Fibroblast of lung (primary cell): ENCODE results near the gene PRUNE2. TPM values are rescaled to one million over a fixed set of nuclear protein-coding genes. Genes with fewer than 3 reads are reported as not detected.

Experiments
- DNase-seq, 2 donors: peaks; one replicate each; pipeline versions ENCODE4 v3.0.0 to v3.0.0-alpha.2; 2010; ENCODE audit warnings: low read depth in 2 of 2
- H2AFZ ChIP-seq: 2 replicates; pipeline ENCODE4 v1.5.1; 2012; ENCODE audit warnings: low read length, control low read depth, inconsistent platforms
- H3K27ac ChIP-seq: 2 replicates; pipeline ENCODE4 v1.5.1; 2011; ENCODE audit warnings: low read length, control low read depth; ENCODE audit not compliant: insufficient read depth
- H3K27me3 ChIP-seq: 2 replicates; pipeline ENCODE4 v1.5.1; 2011; ENCODE audit warnings: mild to moderate bottlenecking, low read length; ENCODE audit not compliant: control insufficient read depth, insufficient read depth
- H3K36me3 ChIP-seq: 2 replicates; pipeline ENCODE4 v1.5.1; 2011; ENCODE audit warnings: low read length; ENCODE audit not compliant: control insufficient read depth, insufficient read depth
- H3K4me1 ChIP-seq: 2 replicates; pipeline ENCODE4 v1.5.1; 2011; ENCODE audit warnings: low read length; ENCODE audit not compliant: control insufficient read depth, insufficient read depth; ENCODE audit errors: extremely low read depth
- H3K4me2 ChIP-seq: 2 replicates; pipeline ENCODE4 v1.5.1; 2011; ENCODE audit warnings: low read length, control low read depth; ENCODE audit not compliant: insufficient read depth; ENCODE audit errors: extremely low read depth
- H3K4me3 ChIP-seq, 4 experiments: fragments of 200-600 bp in 1 of 4; sonication (generic) in 1 of 4; replicated peaks in 1 of 4; 2 replicates each; pipeline ENCODE4 v1.5.1; 2011 to 2016; ENCODE audit warnings: low read length in 4 of 4, low read depth in 3 of 4, mild to moderate bottlenecking in 3 of 4, control low read depth in 2 of 4, inconsistent platforms in 1 of 4, mixed read lengths in 1 of 4; ENCODE audit not compliant: insufficient read depth in 1 of 4; ENCODE audit errors: control extremely low read depth in 1 of 4
- H3K79me2 ChIP-seq: 2 replicates; pipeline ENCODE4 v1.5.1; 2012; ENCODE audit warnings: mild to moderate bottlenecking, low read length, inconsistent platforms; ENCODE audit not compliant: control insufficient read depth, insufficient read depth
- H3K9ac ChIP-seq: 2 replicates; pipeline ENCODE4 v1.5.1; 2011; ENCODE audit warnings: mild to moderate bottlenecking, low read length, control low read depth; ENCODE audit not compliant: insufficient read depth
- H3K9me3 ChIP-seq: 2 replicates; pipeline ENCODE4 v1.5.1; 2012; ENCODE audit warnings: low read depth, low read length; ENCODE audit not compliant: control insufficient read depth, insufficient read depth
- H4K20me1 ChIP-seq: 2 replicates; pipeline ENCODE4 v1.5.1; 2011; ENCODE audit warnings: low read length; ENCODE audit not compliant: control insufficient read depth, insufficient read depth; ENCODE audit errors: extremely low read depth
- EZH2 ChIP-seq: IDR thresholded peaks from 2 replicates; pipeline ENCODE4 v1.5.1; 2012; ENCODE audit warnings: low read length, control low read depth, mild to moderate bottlenecking; ENCODE audit errors: missing control alignments
- polyA plus RNA-seq, 2 donors: library from polyadenylated mRNA; depleted of rRNA in 1 of 2; stranded (reverse) in 1 of 2; unstranded in 1 of 2; fragments of >200 nt; gene quantifications; 2 replicates each; pipeline ENCODE4 v1.2.1, GENCODE V29; 2011 to 2012; ENCODE audit warnings: missing spikeins in 1 of 2
- total RNA-seq: library from RNA; depleted of rRNA; stranded (reverse); fragments of >200 nt; gene quantifications from 2 replicates; pipeline ENCODE4 v1.2.1, GENCODE V29; 2014
- TF ChIP-seq, protein P1 (sequence below), 2 donors: IDR thresholded peaks in 1 of 2; conservative IDR thresholded peaks in 1 of 2; 1 replicate in 1 of 2; 2 replicates in 1 of 2; pipeline ENCODE4 v1.5.1; 2011 to 2012; ENCODE audit warnings: low read length in 2 of 2, control low read depth in 1 of 2, inconsistent platforms in 1 of 2, low read depth in 1 of 2, mild to moderate bottlenecking in 1 of 2

The PRUNE2 gene
- total and polyA plus RNA-seq, 2 donors (not counting 1 experiment from before 2014, with no cell fraction given), result 5.4 to 95.6 TPM

DNA sequence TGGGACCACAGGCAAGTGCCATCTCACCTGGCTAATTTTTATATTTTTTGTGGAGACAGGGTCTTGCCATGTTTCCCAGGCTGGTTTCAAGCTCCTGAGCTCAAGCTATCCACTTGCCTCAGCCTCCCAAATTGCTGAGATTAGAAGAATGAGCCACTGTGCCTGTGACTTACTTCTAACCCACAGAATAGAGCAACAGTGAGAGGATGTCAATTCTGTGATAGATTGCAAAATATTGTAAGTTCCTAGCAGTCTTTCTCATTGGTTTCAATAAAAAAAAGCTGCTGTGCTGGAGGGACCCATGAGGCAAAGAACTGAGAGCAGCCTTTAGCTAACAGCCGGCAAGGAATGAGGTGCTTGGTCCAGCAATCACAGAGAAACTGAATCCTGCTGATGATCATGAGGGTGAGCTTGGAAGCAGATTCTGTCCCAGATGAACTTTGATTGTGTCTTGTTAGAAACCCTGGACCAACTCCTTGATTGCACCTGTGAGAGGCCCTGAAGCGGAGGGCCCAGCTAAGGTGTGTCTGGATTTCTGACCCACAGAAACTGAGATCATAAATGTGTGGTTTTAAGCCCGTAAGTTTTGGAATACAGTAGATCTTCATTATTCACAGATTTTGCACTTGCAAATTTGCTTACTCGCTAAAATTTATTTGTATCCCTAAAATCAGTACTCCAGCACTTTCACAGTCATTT lies 297.2 kb downstream of the PRUNE2 start:
- Histone ChIP-seq H2AFZ (no peak overlapping the region), H3K4me1 (peaks cover 2% of the 10 kb centered on the region), H3K27me3 (no peaks in the 10 kb centered on the region), H3K79me2 (no peaks in the 10 kb centered on the region), H3K4me3 (no peak overlapping the region), H3K27ac (no peak overlapping the region), H3K36me3 (no peaks in the 10 kb centered on the region), H3K9ac (no peak overlapping the region), H3K4me2 (no peak overlapping the region), H3K9me3 (no peaks in the 10 kb centered on the region), H4K20me1 (no peaks in the 10 kb centered on the region)
- no peak for DNase-seq
- no peak for TF ChIP-seq EZH2
- TF ChIP-seq, protein P1, sequence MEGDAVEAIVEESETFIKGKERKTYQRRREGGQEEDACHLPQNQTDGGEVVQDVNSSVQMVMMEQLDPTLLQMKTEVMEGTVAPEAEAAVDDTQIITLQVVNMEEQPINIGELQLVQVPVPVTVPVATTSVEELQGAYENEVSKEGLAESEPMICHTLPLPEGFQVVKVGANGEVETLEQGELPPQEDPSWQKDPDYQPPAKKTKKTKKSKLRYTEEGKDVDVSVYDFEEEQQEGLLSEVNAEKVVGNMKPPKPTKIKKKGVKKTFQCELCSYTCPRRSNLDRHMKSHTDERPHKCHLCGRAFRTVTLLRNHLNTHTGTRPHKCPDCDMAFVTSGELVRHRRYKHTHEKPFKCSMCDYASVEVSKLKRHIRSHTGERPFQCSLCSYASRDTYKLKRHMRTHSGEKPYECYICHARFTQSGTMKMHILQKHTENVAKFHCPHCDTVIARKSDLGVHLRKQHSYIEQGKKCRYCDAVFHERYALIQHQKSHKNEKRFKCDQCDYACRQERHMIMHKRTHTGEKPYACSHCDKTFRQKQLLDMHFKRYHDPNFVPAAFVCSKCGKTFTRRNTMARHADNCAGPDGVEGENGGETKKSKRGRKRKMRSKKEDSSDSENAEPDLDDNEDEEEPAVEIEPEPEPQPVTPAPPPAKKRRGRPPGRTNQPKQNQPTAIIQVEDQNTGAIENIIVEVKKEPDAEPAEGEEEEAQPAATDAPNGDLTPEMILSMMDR (conservative IDR thresholded peaks at IDR 0.05 in 1 of 2, IDR thresholded peaks at IDR 0.05 in 1 of 2; ENCODE audit: low read depth in 1 of 2, low read length in 2 of 2), result no peak

DNA sequence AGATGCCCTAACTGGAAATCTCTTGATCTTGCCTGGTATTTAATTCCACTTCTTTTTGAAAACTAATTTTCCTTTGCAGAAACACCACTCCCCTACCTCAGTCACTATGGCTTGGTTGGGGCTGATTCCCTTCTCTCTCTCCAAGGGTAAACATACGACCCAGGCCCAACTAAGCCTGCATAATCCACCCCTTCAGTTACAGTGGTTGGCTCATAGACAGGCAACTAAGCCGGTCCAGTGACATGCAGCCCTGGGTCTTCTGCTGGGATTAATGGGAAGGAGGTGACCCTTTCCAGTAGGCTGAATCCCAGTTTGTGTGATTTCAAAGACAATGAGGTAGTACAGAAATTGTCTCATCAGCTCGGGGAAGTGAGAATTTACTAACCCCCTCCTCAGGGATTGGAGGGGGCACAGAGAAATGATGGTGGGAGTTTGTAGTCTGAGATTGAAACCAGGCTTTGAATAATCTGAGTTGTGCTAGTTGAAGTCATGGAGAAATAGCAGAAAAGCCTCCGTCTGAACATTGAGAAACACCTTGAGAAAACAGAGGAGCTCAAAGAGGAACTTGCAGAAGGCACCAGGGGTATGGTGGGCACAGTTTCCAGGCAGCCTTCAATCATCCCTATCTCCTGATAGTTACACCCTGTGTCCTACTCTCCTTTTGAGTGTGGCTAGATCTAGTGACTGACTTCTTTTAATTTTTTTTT lies 298.0 kb downstream of the PRUNE2 start:
- no peak for TF ChIP-seq EZH2
- TF ChIP-seq, protein P1 (conservative IDR thresholded peaks at IDR 0.05 in 1 of 2, IDR thresholded peaks at IDR 0.05 in 1 of 2; ENCODE audit: low read depth in 1 of 2, low read length in 2 of 2), result no peak
- Histone ChIP-seq H3K4me1 (peaks cover 2% of the 10 kb centered on the region), H3K27me3 (no peaks in the 10 kb centered on the region)

DNA sequence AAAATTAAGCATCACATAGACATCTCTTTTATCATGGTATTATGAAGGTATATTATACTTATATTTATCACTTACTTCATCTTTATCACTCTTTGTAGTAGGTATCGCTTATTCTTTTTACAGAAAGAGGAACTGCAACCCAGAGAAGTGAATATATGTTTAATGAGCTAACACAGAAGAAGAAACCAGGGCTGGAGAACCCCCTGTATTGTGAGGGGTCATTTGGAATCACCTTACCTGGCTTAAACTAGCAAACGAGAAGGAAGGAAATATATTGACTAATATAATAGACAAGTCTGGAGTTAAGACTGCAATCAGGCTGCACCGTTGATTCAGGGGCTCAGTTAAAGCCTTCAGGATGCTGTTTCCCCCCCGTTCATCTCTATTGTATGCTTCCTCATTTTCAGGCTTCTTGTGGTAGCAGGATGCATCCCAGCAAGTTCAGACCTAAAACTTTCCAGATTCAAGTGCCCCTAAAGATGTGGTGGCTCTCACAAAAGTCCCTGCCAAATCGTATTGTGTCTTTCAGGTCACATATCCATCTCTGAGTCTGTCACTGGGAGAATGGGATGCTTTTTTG lies 300.5 kb downstream of the PRUNE2 start:
- no peak overlapping the region for H3K27ac ChIP-seq
- no peaks in the 10 kb centered on the region for H3K79me2 ChIP-seq
- no peak overlapping the region for H3K4me2 ChIP-seq
- DNase-seq, result no peak
- no peaks in the 10 kb centered on the region for H3K27me3 ChIP-seq
- H3K36me3 ChIP-seq, result no peaks in the 10 kb centered on the region
- no peak overlapping the region for H2AFZ ChIP-seq
- H3K4me3 ChIP-seq, result no peak overlapping the region
- H3K4me1 ChIP-seq, result peaks cover 2% of the 10 kb centered on the region
- H4K20me1 ChIP-seq, result no peaks in the 10 kb centered on the region
- no peak for TF ChIP-seq EZH2
- no peaks in the 10 kb centered on the region for H3K9me3 ChIP-seq
- no peak overlapping the region for H3K9ac ChIP-seq

More for the DNA sequence above, 298.0 kb downstream of the PRUNE2 start:
- DNase-seq, result no peak
- Histone ChIP-seq H3K27ac (no peak overlapping the region), H3K4me2 (no peak overlapping the region), H2AFZ (no peak overlapping the region), H4K20me1 (no peaks in the 10 kb centered on the region), H3K79me2 (no peaks in the 10 kb centered on the region), H3K4me3 (no peak overlapping the region), H3K9ac (no peak overlapping the region), H3K36me3 (no peaks in the 10 kb centered on the region), H3K9me3 (no peaks in the 10 kb centered on the region)
